SK-N-SH (cell line): ENCODE measurements around the gene PLG. TPM values are rescaled to one million over a fixed set of nuclear protein-coding genes. Genes with fewer than 3 reads are reported as not detected.
"Not testable (repeated sequence)": the region's sequence is repeated elsewhere in the genome, so short reads cannot be mapped to it uniquely, and the experiment has no call there.

Source experiments
- CTCF ChIA-PET: fragments of 300-600, 350-600 bp; formaldehyde crosslinking; extraction: SDS; loops from one replicate; lab custom pipeline; 2021; lab: Yijun Ruan, JAX
- POLR2A ChIA-PET: fragments of 350-600 bp; sonication (Branson Sonifier 250); formaldehyde crosslinking; extraction: SDS; loops from one replicate; lab custom pipeline; 2020; ENCODE audit warnings: antibody characterized with exemption, inconsistent platforms; lab: Yijun Ruan, JAX
- DNase-seq: peaks from one replicate; pipeline ENCODE4 v3.0.0; 2012
- H2AFZ ChIP-seq: fragments of 200-600 bp; sonication (generic); 2 replicates; pipeline ENCODE4 v1.8.1; 2016; ENCODE audit warnings: antibody characterized with exemption, mild to moderate bottlenecking, low read depth
- H3F3A ChIP-seq: fragments of 200-600 bp; sonication (generic); replicated peaks from 2 replicates; pipeline ENCODE3; 2016; ENCODE audit warnings: antibody characterized with exemption, mild to moderate bottlenecking; ENCODE audit not compliant: insufficient read depth
- H3K27ac ChIP-seq, 2 experiments: fragments of 200-500 bp in 1 of 2; fragments of 200-600 bp in 1 of 2; sonication (Bioruptor generic) in 1 of 2; sonication (generic), shearing (Covaris generic) in 1 of 2; 2 replicates each; pipeline versions ENCODE4 v1.5.1 to v1.6.1; 2014 to 2016; ENCODE audit warnings: low read depth in 2 of 2, inconsistent platforms in 1 of 2, low read length in 1 of 2, mild to moderate bottlenecking in 1 of 2, mixed read lengths in 1 of 2
- H3K27me3 ChIP-seq: fragments of 200-600 bp; sonication (generic), shearing (Covaris generic); 2 replicates; pipeline ENCODE4 v1.6.1; 2016; ENCODE audit warnings: mixed run types; ENCODE audit not compliant: insufficient read depth
- H3K36me3 ChIP-seq, 2 experiments: fragments of 200-500 bp in 1 of 2; fragments of 200-600 bp in 1 of 2; sonication (Bioruptor generic) in 1 of 2; sonication (generic) in 1 of 2; replicated peaks in 1 of 2; 2 replicates each; pipeline versions ENCODE3 to v1.5.1; 2014 to 2016; ENCODE audit warnings: low read length in 1 of 2, mild to moderate bottlenecking in 1 of 2; ENCODE audit not compliant: insufficient read depth in 2 of 2, control insufficient read depth in 1 of 2
- H3K4me1 ChIP-seq, 2 experiments: fragments of 200-500 bp in 1 of 2; fragments of 200-600 bp in 1 of 2; sonication (Bioruptor generic) in 1 of 2; sonication (generic), shearing (Covaris generic) in 1 of 2; 2 replicates each; pipeline versions ENCODE4 v1.5.1 to v1.6.1; 2014 to 2016; ENCODE audit warnings: low read depth in 1 of 2, low read length in 1 of 2, mixed run types in 1 of 2; ENCODE audit not compliant: insufficient read depth in 2 of 2, control insufficient read depth in 1 of 2
- H3K4me2 ChIP-seq: fragments of 200-600 bp; sonication (generic), shearing (Covaris generic); 2 replicates; pipeline ENCODE4 v1.6.1; 2017; ENCODE audit warnings: mixed run types
- H3K4me3 ChIP-seq, 2 experiments: fragments of 200-500 bp in 1 of 2; fragments of 200-600 bp in 1 of 2; sonication (Bioruptor generic) in 1 of 2; sonication (generic), shearing (Covaris generic) in 1 of 2; 2 replicates each; pipeline versions ENCODE4 v1.5.1 to v1.8.1; 2014 to 2016; ENCODE audit warnings: low read depth in 2 of 2, inconsistent platforms in 1 of 2, low read length in 1 of 2, mild to moderate bottlenecking in 1 of 2, mixed read lengths in 1 of 2, moderate library complexity in 1 of 2
- H3K79me2 ChIP-seq: fragments of 200-600 bp; sonication (generic); 2 replicates; pipeline ENCODE4 v1.8.1; 2017; ENCODE audit warnings: mild to moderate bottlenecking; ENCODE audit not compliant: insufficient read depth
- H3K9ac ChIP-seq: fragments of 200-600 bp; sonication (generic); 2 replicates; pipeline ENCODE4 v1.6.1; 2017; ENCODE audit warnings: mixed run types
- H3K9me2 ChIP-seq: fragments of 200-600 bp; sonication (generic); 2 replicates; pipeline ENCODE4 v1.6.1; 2017; ENCODE audit warnings: mixed run types
- H3K9me3 ChIP-seq: fragments of 200-600 bp; sonication (generic); 2 replicates; pipeline ENCODE4 v1.6.1; 2017; ENCODE audit warnings: mixed run types, mild to moderate bottlenecking, moderate library complexity
- H4K20me1 ChIP-seq: fragments of 200-600 bp; sonication (generic); 2 replicates; pipeline ENCODE4 v1.6.1; 2017; ENCODE audit warnings: mild to moderate bottlenecking, mixed run types; ENCODE audit not compliant: insufficient read depth
- EP300 ChIP-seq, 2 experiments: IDR thresholded peaks; 2 replicates each; pipeline versions ENCODE4 v1.4.0 to v1.6.1; 2012; ENCODE audit warnings: borderline replicate concordance in 1 of 2, low read depth in 1 of 2, low read length in 1 of 2
- EZH2phosphoT487 ChIP-seq: fragments of 200-600 bp; sonication (generic); IDR thresholded peaks from 2 replicates; pipeline ENCODE4 v1.6.1; 2017; ENCODE audit warnings: low read depth, mixed run types, mild to moderate bottlenecking, antibody characterized with exemption, moderate library complexity, borderline replicate concordance
- FOXM1 ChIP-seq: IDR thresholded peaks from 2 replicates; pipeline ENCODE4 v1.4.0; 2012; ENCODE audit warnings: low read depth, mild to moderate bottlenecking
- GABPA ChIP-seq: IDR thresholded peaks from 2 replicates; pipeline ENCODE4 v1.4.0; 2012; ENCODE audit warnings: low read depth, mild to moderate bottlenecking
- GATA2 ChIP-seq: sonication (generic); formaldehyde crosslinking; IDR thresholded peaks from 2 replicates; pipeline ENCODE4 v1.5.0; 2020; ENCODE audit warnings: mild to moderate bottlenecking, missing genetic modification reagents
- JUND ChIP-seq: IDR thresholded peaks from 2 replicates; pipeline ENCODE4 v1.4.0; 2012
- POLR2AphosphoS5 ChIP-seq: IDR thresholded peaks from 2 replicates; pipeline ENCODE4 v1.6.1; 2012; ENCODE audit warnings: low read depth, low read length
- REST ChIP-seq: IDR thresholded peaks from 2 replicates; pipeline ENCODE4 v1.6.1; 2012; ENCODE audit warnings: mild to moderate bottlenecking, low read depth, low read length, moderate library complexity
- RFX5 ChIP-seq: IDR thresholded peaks from 2 replicates; pipeline ENCODE4 v1.6.1; 2012; ENCODE audit warnings: mild to moderate bottlenecking, improper control_type of control experiment, low read length
- SIN3A ChIP-seq: IDR thresholded peaks from 2 replicates; pipeline ENCODE4 v1.6.1; 2012; ENCODE audit warnings: low read depth, mild to moderate bottlenecking, low read length, moderate library complexity, borderline replicate concordance
- SMC3 ChIP-seq: IDR thresholded peaks from 2 replicates; pipeline ENCODE4 v1.6.1; 2012; ENCODE audit warnings: low read depth, low read length, improper control_type of control experiment
- TAF1 ChIP-seq: IDR thresholded peaks from 2 replicates; pipeline ENCODE4 v1.6.1; 2012; ENCODE audit warnings: low read depth, mild to moderate bottlenecking, low read length, moderate library complexity, borderline replicate concordance
- USF2 ChIP-seq: fragments of 150-350 bp; IDR thresholded peaks from 2 replicates; pipeline ENCODE4 v1.6.1; 2017; ENCODE audit warnings: antibody characterized with exemption, low read length, low read depth, borderline replicate concordance
- ZBTB33 ChIP-seq: IDR thresholded peaks from 2 replicates; pipeline ENCODE4 v1.4.0; 2012; ENCODE audit warnings: low read depth, borderline replicate concordance
- WGBS: methylation state at CpG from one replicate; pipeline ENCODE4 v1.1.6; 2017; ENCODE audit warnings: low lambda C conversion rate; 5-methylcytosine and 5-hydroxymethylcytosine counted together
- polyA plus RNA-seq, 3 experiments: library from polyadenylated mRNA; depleted of rRNA; stranded (reverse); fragments of >200 nt; gene quantifications; 2 replicates each; pipeline ENCODE4 v1.2.3, GENCODE V29; 2012

Gene PLG
- polyA plus RNA-seq, 1 of the 3 experiments (the other 2 are of a cell fraction): not detected

GRCh38 chr6:160801418-160801817, 99.4 kb downstream of the PLG start:
- TF ChIP-seq TAF1: no peak
- TF ChIP-seq EP300 (IDR thresholded peaks at IDR 0.05; ENCODE audit: borderline replicate concordance in 1 of 2, low read depth in 1 of 2, low read length in 1 of 2): no peak
- TF ChIP-seq POLR2AphosphoS5: no peak
- no peak for TF ChIP-seq RFX5
- no peak for TF ChIP-seq GATA2
- no peak for TF ChIP-seq SIN3A
- TF ChIP-seq GABPA: no peak
- TF ChIP-seq EZH2phosphoT487: no peak
- TF ChIP-seq USF2: no peak
- TF ChIP-seq JUND: no peak
- TF ChIP-seq FOXM1: no peak
- no peak for TF ChIP-seq SMC3
- no peak for TF ChIP-seq REST
- no peak for TF ChIP-seq ZBTB33
- H3F3A ChIP-seq: no peaks in the 10 kb centered on the region

GRCh38 chr6:160802049-160802448, 100.0 kb downstream of the PLG start:
- H3K36me3 ChIP-seq, H3K9me3 ChIP-seq, POLR2A ChIA-PET, DNase-seq, H3K79me2 ChIP-seq, H3K4me1 ChIP-seq, H3F3A ChIP-seq, H3K9me2 ChIP-seq, H4K20me1 ChIP-seq, H3K9ac ChIP-seq, H2AFZ ChIP-seq, H3K27ac ChIP-seq, H3K4me2 ChIP-seq, H3K4me3 ChIP-seq, H3K27me3 ChIP-seq: not testable (repeated sequence)
- CTCF ChIA-PET: interaction anchor here (0.6 kb wide), 1 partner anchor 25 kb away, joined by 3 read pairs; no protein-coding TSS in a partner anchor
- 4% methylated on average over 3 of the region's 3 CpGs for WGBS

More at GRCh38 chr6:160801418-160801817, 99.4 kb downstream of the PLG start:
- H3K4me3 ChIP-seq: no peak overlapping the region
- no peaks in the 10 kb centered on the region for H3K9me2 ChIP-seq
- no peaks in the 10 kb centered on the region for H3K27me3 ChIP-seq
- no peak overlapping the region for H3K9ac ChIP-seq
- H3K79me2 ChIP-seq: no peaks in the 10 kb centered on the region
- H4K20me1 ChIP-seq: no peaks in the 10 kb centered on the region
- 0% methylated on average over 1 of the region's 1 CpG for WGBS
- CTCF ChIA-PET: interaction anchor here (0.6 kb wide), 1 partner anchor 26 kb away, joined by 3 read pairs; no protein-coding TSS in a partner anchor
- H3K27ac ChIP-seq: no peak overlapping the region
- DNase-seq: no peak
- H3K4me1 ChIP-seq: no peaks in the 10 kb centered on the region
- H3K4me2 ChIP-seq: no peak overlapping the region
- no peak overlapping the region for H2AFZ ChIP-seq
- POLR2A ChIA-PET: no interaction called here
- H3K9me3 ChIP-seq: no peaks in the 10 kb centered on the region
- no peaks in the 10 kb centered on the region for H3K36me3 ChIP-seq
